Pancreas (tissue), 10 donors: Measurements from ENCODE around the gene BCOR. TPM values are rescaled to one million over a fixed set of nuclear protein-coding genes. Genes with fewer than 3 reads are reported as not detected.

Source experiments
- ATAC-seq, 4 donors: fragments of 200-7000 bp; cut with Tn5 transposase; one replicate each; pipeline versions ENCODE4 v1.8.0 to v1.9.1; 2020; ENCODE audit warnings: mild to moderate bottlenecking in 4 of 4, moderate library complexity in 4 of 4
- DNase-seq, 6 donors: peaks; one replicate each; pipeline ENCODE4 v3.0.0-alpha.2; 2020
- FAIRE-seq: peaks from 2 replicates; lab custom pipeline; 2012; peaks lifted over from hg19 to GRCh38; lab: Jason Lieb, UNC
- H3K27ac ChIP-seq, 4 donors: fragments of 200-600 bp; sonication (generic); 1 replicate in 3 of 4; 2 replicates in 1 of 4; pipeline versions ENCODE4 v1.5.0 to v1.8.0; 2020
- H3K27me3 ChIP-seq, 4 donors: fragments of 200-600 bp; one replicate each; pipeline ENCODE4 v1.8.0; 2021
- H3K36me3 ChIP-seq, 3 donors: fragments of 200-600 bp; sonication (generic) in 1 of 3; one replicate each; pipeline versions ENCODE4 v1.5.0 to v1.8.0; 2020 to 2021
- H3K4me1 ChIP-seq, 3 donors: fragments of 200-600 bp; one replicate each; pipeline ENCODE4 v1.8.0; 2021
- H3K4me3 ChIP-seq, 4 donors: fragments of 200-600 bp; sonication (generic) in 2 of 4; one replicate each; pipeline versions ENCODE4 v1.5.0 to v1.8.0; 2020 to 2021
- H3K9me3 ChIP-seq, 4 donors: fragments of 200-600 bp; one replicate each; pipeline ENCODE4 v1.8.0; 2021
- CTCF ChIP-seq, 4 donors: fragments of 200-600 bp; sonication (generic) in 3 of 4; IDR thresholded peaks; one replicate each; pipeline versions ENCODE4 v1.5.0 to v1.8.0; 2021; ENCODE audit warnings: antibody characterized with exemption in 4 of 4
- WGBS, 2 donors: extraction: QIAGEN DNeasy Blood & Tissue Kit; methylation state at CpG; one replicate each; pipeline ENCODE4 v1.1.7; 2013; 5-methylcytosine and 5-hydroxymethylcytosine counted together
- intact Hi-C, 3 donors: fragments of 100-400 bp; cut with DNase I; formaldehyde crosslinking; loops; one replicate each; pipeline versions ENCODE4 v1.11.1 to v1.14.2; 2022
- polyA plus RNA-seq, 2 donors: library from polyadenylated mRNA; stranded (reverse); fragments of 200-250 nt; gene quantifications; one replicate each; pipeline ENCODE4 v1.2.3, GENCODE V29; 2013
- total RNA-seq, 6 donors: library from RNA; stranded (reverse); fragmentation: NEBNext Ultra II Directional in 4 of 6; extraction: Animal tissue kit (Norgen Biotek cat#: 25700) in 4 of 6; gene quantifications; one replicate each; pipeline versions ENCODE4 v1.2.1 to v1.2.4, GENCODE V29; 2021 to 2023
- donor health status: healthy with polysubstance abuse.
- donor health status: DM: no; HTN: no; CAD: no; lungs with moderate emphysema.
- donor health status: DM: no; HTN: no; CAD: no.
- donor health status: control.
- donor health status: control.
- donor health status: Bipolar disorder and iron deficiency.
- donor health status: DM: yes; HTN: yes; CAD: no.
- donor health status: DM: no; HTN: no; CAD: no.
- donor health status: DM: no; HTN: no; CAD: no.
- donor health status: DM: yes; HTN: yes; CAD: no.

The BCOR gene
- total and polyA plus RNA-seq, 8 donors: 6.3 to 18.4 (median 13.0) TPM

GRCh38 chrX:40009462-40009851 lies 88.3 kb downstream of the BCOR start:
- ATAC-seq (no peak), FAIRE-seq (no peak), DNase-seq (peak in 1 of 6 donors; percentile 49)
- Histone ChIP-seq H3K36me3 (no peaks in the 10 kb centered on the region), H3K4me1 (no peaks in the 10 kb centered on the region), H3K9me3 (no peaks in the 10 kb centered on the region), H3K27ac (no peak overlapping the region), H3K27me3 (peaks cover 0 to 22% (median 7%) of the 10 kb centered on the region in 4 donors), H3K4me3 (no peak overlapping the region)
- WGBS, 2 donors: 24 to 43% methylated on average over 32 to 35 of the region's 35 CpGs
- intact Hi-C loops: no loop called here
- TF ChIP-seq CTCF (IDR thresholded peaks at IDR 0.05): no peak

- no peak for TF ChIP-seq CTCF (IDR thresholded peaks at IDR 0.05)
- Histone ChIP-seq H3K27me3 (peaks cover 0 to 22% (median 7%) of the 10 kb centered on the region in 4 donors), H3K36me3 (no peaks in the 10 kb centered on the region), H3K4me3 (peak overlapping the region in 1 of 4 donors; percentile 29), H3K27ac (no peak overlapping the region), H3K4me1 (no peaks in the 10 kb centered on the region), H3K9me3 (no peaks in the 10 kb centered on the region)
- no peak for FAIRE-seq
- intact Hi-C loops: no loop called here
- DNase-seq: peak in 1 of 6 donors; percentile 63
- no peak for ATAC-seq
- 4 to 7% methylated on average over 47 to 52 of the region's 52 CpGs for WGBS, 2 donors
Measured at GRCh38 chrX:40008791-40009461, 88.8 kb downstream of the BCOR start.

- Histone ChIP-seq H3K27ac (no peak overlapping the region), H3K4me1 (no peaks in the 10 kb centered on the region), H3K4me3 (no peak overlapping the region), H3K36me3 (no peaks in the 10 kb centered on the region), H3K9me3 (no peaks in the 10 kb centered on the region), H3K27me3 (peaks cover 0 to 22% (median 7%) of the 10 kb centered on the region in 4 donors)
- TF ChIP-seq CTCF (IDR thresholded peaks at IDR 0.05): no peak
- intact Hi-C loops: no loop called here
- peak in 1 of 6 donors; percentile 46 for DNase-seq
- FAIRE-seq: no peak
- 41 to 68% methylated on average over 47 of the region's 47 CpGs for WGBS, 2 donors
- ATAC-seq: no peak
Measured at GRCh38 chrX:40007756-40008705, 89.7 kb downstream of the BCOR start.

GRCh38 chrX:40007131-40007755 lies 90.5 kb downstream of the BCOR start:
- Histone ChIP-seq H3K4me1 (no peaks in the 10 kb centered on the region), H3K4me3 (no peak overlapping the region), H3K36me3 (no peaks in the 10 kb centered on the region), H3K27me3 (peaks cover 0 to 22% (median 6%) of the 10 kb centered on the region in 4 donors), H3K9me3 (no peaks in the 10 kb centered on the region), H3K27ac (no peak overlapping the region)
- no peak for TF ChIP-seq CTCF (IDR thresholded peaks at IDR 0.05)
- DNase-seq (no peak), ATAC-seq (no peak), FAIRE-seq (no peak)
- 51 to 88% methylated on average over 33 of the region's 33 CpGs for WGBS, 2 donors
- intact Hi-C loops: no loop called here
